ENCODE results near the gene CRYL1. TPM values are rescaled to one million over a fixed set of nuclear protein-coding genes. Genes with fewer than 3 reads are reported as not detected.

The CRYL1 gene
- total and polyA plus RNA-seq, 2 of the 13 experiments (the other 11 are each of a cell fraction or from before 2014, with no cell fraction given): 57.2 to 115 TPM

GRCh38 chr13:20566898-20567874, 41.5 kb upstream of the CRYL1 start, which contains the start of gene IFT88 (continued):
- TF ChIP-seq KLF13 (CRISPR knock-in tag; IDR thresholded peaks at IDR 0.05): peak; percentile 65; the same call in 1 of the 2 replicates
- TF ChIP-seq FIP1L1 (IDR thresholded peaks at IDR 0.05; ENCODE audit: borderline replicate concordance, insufficient read depth, low read depth, low read length): 0 out of 2 replicates have a peak, but pooled peaks have one; percentile 56
- TF ChIP-seq, protein P1, sequence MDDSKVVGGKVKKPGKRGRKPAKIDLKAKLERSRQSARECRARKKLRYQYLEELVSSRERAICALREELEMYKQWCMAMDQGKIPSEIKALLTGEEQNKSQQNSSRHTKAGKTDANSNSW (CRISPR knock-in tag; IDR thresholded peaks at IDR 0.05; ENCODE audit: borderline replicate concordance): no peak
- no peak; the same call in 1 of the 2 replicates for TF ChIP-seq GZF1 (CRISPR knock-in tag; IDR thresholded peaks at IDR 0.05)
- TF ChIP-seq ATF3 (CRISPR knock-in tag; IDR thresholded peaks at IDR 0.05): no peak
- TF ChIP-seq ZBTB7A (CRISPR knock-in tag; IDR thresholded peaks at IDR 0.05): no peak
- no peak for TF ChIP-seq CCAR2 (optimal IDR thresholded peaks at IDR 0.05; ENCODE audit: low read depth, low read length)
- no peak for TF ChIP-seq NFIB (CRISPR knock-in tag; IDR thresholded peaks at IDR 0.05; ENCODE audit: borderline replicate concordance)
- TF ChIP-seq ETV5 (CRISPR knock-in tag; IDR thresholded peaks at IDR 0.05; ENCODE audit: borderline replicate concordance): no peak; the same call in 1 of the 2 replicates
- TF ChIP-seq ZNF367 (CRISPR knock-in tag; IDR thresholded peaks at IDR 0.05; ENCODE audit: borderline replicate concordance): 0 out of 2 replicates have a peak, but pooled peaks have one; percentile 59
- no peak; the same call in 1 of the 2 replicates for TF ChIP-seq SOX13 (IDR thresholded peaks at IDR 0.05)
- TF ChIP-seq SOX13 (CRISPR knock-in tag; conservative IDR thresholded peaks at IDR 0.05 in 1 of 2, IDR thresholded peaks at IDR 0.05 in 1 of 2): 0 out of 4 replicates have a peak, but pooled peaks of 1 of the 2 experiments have one; percentile 23
- TF ChIP-seq PCBP2 (optimal IDR thresholded peaks at IDR 0.05; ENCODE audit: low read depth, low read length, poor library complexity, severe bottlenecking): no peak
- TF ChIP-seq E2F5 (CRISPR knock-in tag; conservative IDR thresholded peaks at IDR 0.05): no peak
- TF ChIP-seq FOXM1 (CRISPR knock-in tag; IDR thresholded peaks at IDR 0.05): peak; percentile 75; the same call in 1 of the 2 replicates
- TF ChIP-seq FOXC1 (CRISPR knock-in tag; IDR thresholded peaks at IDR 0.05; ENCODE audit: borderline replicate concordance): peak; percentile 43; the same call in 1 of the 2 replicates
- TF ChIP-seq ZC3H13 (CRISPR knock-in tag; IDR thresholded peaks at IDR 0.05): no peak; the same call in 1 of the 2 replicates
- no peak for TF ChIP-seq ZNF644 (CRISPR knock-in tag; IDR thresholded peaks at IDR 0.05; ENCODE audit: low read depth)
- TF ChIP-seq NFYC (CRISPR knock-in tag; IDR thresholded peaks at IDR 0.05): peak; percentile 35; the same call in 1 of the 2 replicates
- no peak for TF ChIP-seq ZNF3 (CRISPR knock-in tag; IDR thresholded peaks at IDR 0.05)
- TF ChIP-seq ZNF75D (CRISPR knock-in tag; IDR thresholded peaks at IDR 0.05; ENCODE audit: borderline replicate concordance): no peak
- no peak for TF ChIP-seq MZF1 (CRISPR knock-in tag; IDR thresholded peaks at IDR 0.05; ENCODE audit: borderline replicate concordance)

Measured in HepG2 (cell line).